ENCODE results near the gene NTNG1.

The NTNG1 gene

DNA sequence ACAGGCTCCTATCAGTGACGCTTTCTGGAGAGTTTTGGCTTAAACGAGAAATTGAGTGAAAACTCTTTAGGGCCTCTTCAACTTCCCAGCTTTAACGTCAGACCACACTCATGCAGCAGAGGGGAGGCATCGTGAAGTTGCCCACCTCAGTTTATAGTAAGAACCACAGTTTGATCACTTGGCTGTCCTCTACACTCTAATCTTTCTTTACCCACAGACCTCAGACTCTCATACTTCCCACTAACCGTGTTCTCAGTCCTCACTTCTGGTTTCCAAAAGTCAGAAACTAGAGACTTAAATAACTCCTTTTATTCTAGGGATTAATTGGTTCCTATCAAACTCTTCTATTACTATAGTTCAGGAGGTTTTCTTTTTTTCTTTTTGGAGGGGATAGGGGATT lies 302.2 kb downstream of the NTNG1 start:
- TF ChIP-seq, protein P1, sequence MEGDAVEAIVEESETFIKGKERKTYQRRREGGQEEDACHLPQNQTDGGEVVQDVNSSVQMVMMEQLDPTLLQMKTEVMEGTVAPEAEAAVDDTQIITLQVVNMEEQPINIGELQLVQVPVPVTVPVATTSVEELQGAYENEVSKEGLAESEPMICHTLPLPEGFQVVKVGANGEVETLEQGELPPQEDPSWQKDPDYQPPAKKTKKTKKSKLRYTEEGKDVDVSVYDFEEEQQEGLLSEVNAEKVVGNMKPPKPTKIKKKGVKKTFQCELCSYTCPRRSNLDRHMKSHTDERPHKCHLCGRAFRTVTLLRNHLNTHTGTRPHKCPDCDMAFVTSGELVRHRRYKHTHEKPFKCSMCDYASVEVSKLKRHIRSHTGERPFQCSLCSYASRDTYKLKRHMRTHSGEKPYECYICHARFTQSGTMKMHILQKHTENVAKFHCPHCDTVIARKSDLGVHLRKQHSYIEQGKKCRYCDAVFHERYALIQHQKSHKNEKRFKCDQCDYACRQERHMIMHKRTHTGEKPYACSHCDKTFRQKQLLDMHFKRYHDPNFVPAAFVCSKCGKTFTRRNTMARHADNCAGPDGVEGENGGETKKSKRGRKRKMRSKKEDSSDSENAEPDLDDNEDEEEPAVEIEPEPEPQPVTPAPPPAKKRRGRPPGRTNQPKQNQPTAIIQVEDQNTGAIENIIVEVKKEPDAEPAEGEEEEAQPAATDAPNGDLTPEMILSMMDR (IDR thresholded peaks at IDR 0.05) = no peak
- H3K4me1 ChIP-seq = no peaks in the 10 kb centered on the region
- intact Hi-C loops (cut with DNase I; ENCODE audit: low total_unique reads) = no loop called here

DNA sequence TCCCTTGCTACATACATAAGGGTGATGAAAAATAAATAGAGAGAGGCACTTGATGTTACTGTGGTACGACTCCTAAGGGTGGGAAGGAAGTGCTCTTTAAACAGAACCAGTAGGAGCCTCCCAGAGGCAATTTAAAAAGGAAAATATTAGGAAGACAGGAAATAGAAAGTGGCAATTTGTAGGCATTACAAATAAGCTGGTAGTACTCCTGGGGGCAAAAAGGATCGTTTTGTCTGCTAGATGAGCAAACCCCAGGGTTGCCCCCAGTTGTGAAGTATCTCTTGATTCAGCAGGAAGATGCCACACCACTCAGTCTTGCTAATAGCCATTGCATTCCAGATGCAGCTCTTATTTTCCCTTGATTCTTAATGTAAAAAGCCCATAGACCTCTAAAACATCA lies 303.0 kb downstream of the NTNG1 start:
- Histone ChIP-seq H3K36me3 (no peaks in the 10 kb centered on the region), H3K4me1 (no peaks in the 10 kb centered on the region), H3K27me3 (no peaks in the 10 kb centered on the region), H3K9me3 (no peaks in the 10 kb centered on the region), H3K4me3 (no peak overlapping the region), H3K27ac (no peak overlapping the region)
- intact Hi-C loops (cut with DNase I; ENCODE audit: low total_unique reads) = no loop called here
- TF ChIP-seq, protein P1 (IDR thresholded peaks at IDR 0.05) = no peak
- DNase-seq = no peak

More for the DNA sequence above, 302.2 kb downstream of the NTNG1 start:
- H3K9me3 ChIP-seq = no peaks in the 10 kb centered on the region
- DNase-seq = no peak
- H3K27ac ChIP-seq = no peak overlapping the region
- H3K36me3 ChIP-seq = no peaks in the 10 kb centered on the region
- no peaks in the 10 kb centered on the region for H3K27me3 ChIP-seq
- no peak overlapping the region for H3K4me3 ChIP-seq

DNA sequence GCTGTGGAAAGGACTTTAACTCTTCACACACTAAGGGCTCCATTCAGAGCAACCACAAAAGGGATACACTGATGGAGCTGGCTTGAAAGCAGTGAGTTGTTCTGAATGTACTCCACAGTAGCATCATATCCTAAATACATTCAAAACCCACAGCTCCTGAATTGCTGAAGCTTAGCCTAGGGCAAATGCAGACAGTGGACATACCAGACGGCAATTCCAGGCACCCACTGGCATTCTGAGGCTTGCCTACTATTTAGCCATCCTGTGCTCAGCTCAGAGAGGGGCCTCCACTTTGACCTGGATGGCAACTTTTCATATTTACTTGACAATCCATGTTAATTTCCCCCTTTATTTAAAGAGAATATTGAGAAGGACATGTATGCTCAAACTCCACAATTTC lies 303.5 kb downstream of the NTNG1 start:
- DNase-seq = no peak
- intact Hi-C loops (cut with DNase I; ENCODE audit: low total_unique reads) = no loop called here
- Histone ChIP-seq H3K4me3 (no peak overlapping the region), H3K27ac (no peak overlapping the region), H3K36me3 (no peaks in the 10 kb centered on the region), H3K4me1 (no peaks in the 10 kb centered on the region), H3K27me3 (no peaks in the 10 kb centered on the region), H3K9me3 (no peaks in the 10 kb centered on the region)
- TF ChIP-seq, protein P1 (IDR thresholded peaks at IDR 0.05) = no peak

DNA sequence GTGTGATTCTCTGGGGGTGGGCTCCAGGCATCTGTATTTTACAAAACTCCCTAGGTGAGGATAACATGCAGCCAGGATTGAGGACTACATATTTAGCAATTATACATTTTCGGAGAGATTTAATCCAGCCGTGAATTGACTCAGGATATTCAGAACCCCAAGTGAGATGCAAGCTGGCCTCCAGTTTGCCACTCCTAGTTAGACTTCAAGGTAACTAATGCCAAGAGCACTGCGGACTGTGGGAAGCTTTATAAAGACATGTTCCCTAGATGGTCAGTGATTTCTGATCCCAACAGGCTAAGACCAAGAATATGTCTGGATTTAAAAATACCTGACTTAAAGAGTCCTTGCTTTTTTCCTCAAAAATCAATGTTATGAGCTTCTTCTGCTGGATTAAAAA lies 308.5 kb downstream of the NTNG1 start:
- H3K9me3 ChIP-seq = no peaks in the 10 kb centered on the region
- no peak overlapping the region for H3K4me3 ChIP-seq
- no peaks in the 10 kb centered on the region for H3K4me1 ChIP-seq
- H3K27ac ChIP-seq = no peak overlapping the region
- intact Hi-C loops (cut with DNase I; ENCODE audit: low total_unique reads) = no loop called here
- H3K36me3 ChIP-seq = no peaks in the 10 kb centered on the region
- no peak for DNase-seq
- TF ChIP-seq, protein P1 (IDR thresholded peaks at IDR 0.05) = no peak
- no peaks in the 10 kb centered on the region for H3K27me3 ChIP-seq

DNA sequence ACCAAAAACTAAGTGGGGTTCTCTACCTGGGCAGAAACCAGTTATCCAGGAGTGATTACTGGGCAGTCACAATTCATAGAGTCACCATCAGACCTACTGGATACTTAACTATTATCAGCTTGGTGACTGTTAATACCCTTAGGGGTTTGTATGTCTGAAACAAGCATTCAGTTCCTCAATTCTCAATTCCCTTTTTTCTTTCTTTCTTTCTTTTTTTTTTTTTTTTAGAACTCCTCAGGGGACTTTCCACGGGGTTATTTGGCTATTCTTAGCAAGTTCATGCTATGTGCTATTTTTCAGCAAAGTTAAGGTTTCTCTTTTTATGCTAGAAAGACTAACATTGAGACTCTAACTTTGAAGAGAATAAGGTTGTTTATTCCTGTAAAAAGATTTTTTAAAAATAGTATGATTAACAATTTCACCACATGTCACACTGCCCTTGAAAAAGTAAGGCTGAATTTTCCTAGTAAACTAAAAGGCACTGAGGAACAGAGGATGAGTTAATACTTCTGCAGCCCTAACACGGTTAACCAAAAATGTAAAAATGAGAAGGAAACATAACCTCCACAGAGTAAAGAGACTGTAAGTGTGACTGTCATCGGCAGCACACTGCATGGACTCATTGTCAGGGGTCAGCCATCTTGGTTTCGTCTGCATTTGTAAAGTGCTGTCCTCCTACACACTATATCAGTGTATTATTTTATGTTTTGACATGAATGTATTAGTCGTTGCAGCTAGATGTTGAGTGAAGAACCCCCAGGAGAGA lies 310.2 kb downstream of the NTNG1 start:
- intact Hi-C loops (cut with DNase I; ENCODE audit: low total_unique reads) = no loop called here
- Histone ChIP-seq H3K27me3 (no peaks in the 10 kb centered on the region), H3K9me3 (no peaks in the 10 kb centered on the region), H3K4me3 (no peak overlapping the region), H3K36me3 (no peaks in the 10 kb centered on the region), H3K4me1 (no peaks in the 10 kb centered on the region), H3K27ac (no peak overlapping the region)
- TF ChIP-seq, protein P1 (IDR thresholded peaks at IDR 0.05) = no peak
- no peak for DNase-seq

All from tibial artery (tissue), 4 donors.